Prostate gland (tissue), 2 donors: Measurements from ENCODE around the gene SKOR1. TPM values are rescaled to one million over a fixed set of nuclear protein-coding genes. Genes with fewer than 3 reads are reported as not detected.

ENCODE experiments used
- DNase-seq: peaks from one replicate; pipeline ENCODE4 v3.0.0-alpha.2; 2019; ENCODE audit warnings: low spot score
- H3K27ac ChIP-seq, 2 donors: fragments of 200-600 bp; sonication (generic); 2 replicates each; pipeline ENCODE4 v1.5.1; 2017 to 2019
- H3K27me3 ChIP-seq: fragments of 200-600 bp; sonication (generic); replicated peaks from 2 replicates; pipeline ENCODE4 v1.5.1; 2019; ENCODE audit not compliant: insufficient read depth
- H3K36me3 ChIP-seq, 2 donors: fragments of 200-600 bp; sonication (generic); 1 replicate in 1 of 2; 2 replicates in 1 of 2; pipeline versions ENCODE4 v1.5.1 to v1.8.1; 2017 to 2019
- H3K4me1 ChIP-seq: fragments of 200-600 bp; sonication (generic); replicated peaks from 2 replicates; pipeline ENCODE4 v1.5.1; 2019
- H3K4me3 ChIP-seq, 2 donors: fragments of 200-600 bp; sonication (generic); 2 replicates each; pipeline ENCODE4 v1.5.1; 2017 to 2019
- H3K9me3 ChIP-seq: fragments of 200-600 bp; sonication (generic); 2 replicates; pipeline ENCODE4 v1.5.1; 2017
- POLR2A ChIP-seq: fragments of 450-650 bp; IDR thresholded peaks from one replicate; pipeline ENCODE4 v1.6.1; 2016; ENCODE audit warnings: antibody characterized with exemption, mild to moderate bottlenecking
- POLR2AphosphoS5 ChIP-seq: sonication (generic); formaldehyde crosslinking; IDR thresholded peaks from one replicate; pipeline ENCODE4 v1.6.1; 2017; ENCODE audit warnings: antibody characterized with exemption
- WGBS: methylation state at CpG from one replicate; pipeline ENCODE4 v1.1.5; 2018; 5-methylcytosine and 5-hydroxymethylcytosine counted together
- intact Hi-C: fragments of 100-400 bp; cut with DNase I; formaldehyde crosslinking; loops from one replicate; pipeline ENCODE4 v1.14.2; 2022
- total RNA-seq, 2 donors: library from RNA; depleted of rRNA; stranded (reverse); fragments of >200 nt; gene quantifications; one replicate each; pipeline ENCODE4 v1.1.0, GENCODE V29; 2016
- TF ChIP-seq, protein P1 (sequence below), 4 experiments: fragments of 200-600 bp in 2 of 4; fragments of 450-650 bp in 2 of 4; sonication (generic) in 2 of 4; IDR thresholded peaks; 1 replicate in 3 of 4; 2 replicates in 1 of 4; pipeline ENCODE4 v1.5.1; 2016 to 2019; ENCODE audit warnings: antibody characterized with exemption in 4 of 4, mild to moderate bottlenecking in 2 of 4, moderate library complexity in 2 of 4

Gene SKOR1
- total RNA-seq, 2 donors from 2014 or later, result 0.59 to 1.7 TPM

DNA sequence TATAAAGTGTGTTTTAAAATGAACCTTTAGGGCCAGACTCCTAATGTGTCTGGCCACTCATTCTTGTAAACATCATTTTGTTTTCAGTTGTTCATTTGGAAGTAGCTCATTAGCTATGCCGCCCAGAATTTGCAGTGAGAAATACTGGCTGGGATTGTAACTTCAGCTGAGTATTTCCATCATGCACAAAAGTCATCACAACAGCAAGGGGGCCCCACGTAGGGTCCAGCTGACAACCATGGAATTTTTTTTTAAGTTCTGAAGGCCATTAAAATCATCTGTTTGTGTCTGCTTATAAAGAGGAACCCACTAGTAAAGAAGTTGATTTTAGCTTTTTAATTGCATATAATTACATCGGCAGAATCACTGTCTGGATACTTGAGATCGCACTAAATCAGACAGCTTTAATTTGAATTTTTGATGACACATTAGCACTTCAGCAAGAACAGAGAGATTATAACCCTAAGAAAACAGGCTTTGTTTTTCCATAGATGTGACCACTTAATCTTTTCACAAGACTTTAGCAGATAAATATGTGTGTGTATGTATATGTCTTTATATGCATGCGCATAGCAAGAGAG lies 46.3 kb upstream of the SKOR1 start:
- no peak for DNase-seq
- Histone ChIP-seq H3K9me3 (no peaks in the 10 kb centered on the region), H3K4me1 (no peaks in the 10 kb centered on the region), H3K36me3 (no peaks in the 10 kb centered on the region), H3K27me3 (no peaks in the 10 kb centered on the region), H3K4me3 (no peak overlapping the region), H3K27ac (no peak overlapping the region)
- TF ChIP-seq POLR2A (no peak), POLR2AphosphoS5 (no peak)
- TF ChIP-seq, protein P1, sequence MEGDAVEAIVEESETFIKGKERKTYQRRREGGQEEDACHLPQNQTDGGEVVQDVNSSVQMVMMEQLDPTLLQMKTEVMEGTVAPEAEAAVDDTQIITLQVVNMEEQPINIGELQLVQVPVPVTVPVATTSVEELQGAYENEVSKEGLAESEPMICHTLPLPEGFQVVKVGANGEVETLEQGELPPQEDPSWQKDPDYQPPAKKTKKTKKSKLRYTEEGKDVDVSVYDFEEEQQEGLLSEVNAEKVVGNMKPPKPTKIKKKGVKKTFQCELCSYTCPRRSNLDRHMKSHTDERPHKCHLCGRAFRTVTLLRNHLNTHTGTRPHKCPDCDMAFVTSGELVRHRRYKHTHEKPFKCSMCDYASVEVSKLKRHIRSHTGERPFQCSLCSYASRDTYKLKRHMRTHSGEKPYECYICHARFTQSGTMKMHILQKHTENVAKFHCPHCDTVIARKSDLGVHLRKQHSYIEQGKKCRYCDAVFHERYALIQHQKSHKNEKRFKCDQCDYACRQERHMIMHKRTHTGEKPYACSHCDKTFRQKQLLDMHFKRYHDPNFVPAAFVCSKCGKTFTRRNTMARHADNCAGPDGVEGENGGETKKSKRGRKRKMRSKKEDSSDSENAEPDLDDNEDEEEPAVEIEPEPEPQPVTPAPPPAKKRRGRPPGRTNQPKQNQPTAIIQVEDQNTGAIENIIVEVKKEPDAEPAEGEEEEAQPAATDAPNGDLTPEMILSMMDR (IDR thresholded peaks at IDR 0.05), result no peak
- intact Hi-C loops, result no loop called here
- WGBS, result 82% methylated on average over 5 of the region's 5 CpGs

DNA sequence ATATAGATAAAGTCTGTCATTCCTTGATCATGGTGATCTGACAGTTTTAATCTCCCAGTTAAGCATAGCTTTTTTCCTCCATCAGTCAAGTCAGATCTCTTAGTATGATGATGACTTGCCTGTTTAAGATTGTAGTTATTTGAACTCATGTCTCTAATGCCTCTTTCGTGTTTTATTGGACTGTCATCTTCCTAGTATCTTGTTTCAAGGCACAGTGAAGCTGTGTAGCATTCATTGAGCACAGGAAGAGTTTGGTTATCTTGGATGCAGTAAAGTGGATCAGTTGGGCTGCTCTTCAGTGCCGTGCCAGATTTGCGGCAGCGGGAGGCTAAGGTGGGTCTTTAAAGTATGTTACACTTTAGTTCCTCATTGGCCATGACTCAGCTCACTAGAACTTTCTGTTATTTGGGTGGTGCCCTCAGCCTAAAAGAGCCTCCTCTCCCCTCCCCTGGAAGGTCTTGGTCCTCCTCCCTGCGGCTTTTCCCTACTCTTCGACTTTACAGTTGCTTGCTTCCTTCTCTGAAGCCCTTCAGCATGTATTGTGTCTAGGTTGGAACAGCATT lies 45.7 kb upstream of the SKOR1 start:
- WGBS, result 80% methylated on average over 6 of the region's 6 CpGs
- intact Hi-C loops, result no loop called here
- no peaks in the 10 kb centered on the region for H3K36me3 ChIP-seq
- H3K4me3 ChIP-seq, result no peak overlapping the region
- DNase-seq, result no peak
- no peak for TF ChIP-seq POLR2AphosphoS5
- TF ChIP-seq POLR2A, result no peak
- TF ChIP-seq, protein P1 (IDR thresholded peaks at IDR 0.05), result no peak
- H3K9me3 ChIP-seq, result no peaks in the 10 kb centered on the region
- no peaks in the 10 kb centered on the region for H3K27me3 ChIP-seq
- no peak overlapping the region for H3K27ac ChIP-seq
- H3K4me1 ChIP-seq, result no peaks in the 10 kb centered on the region

DNA sequence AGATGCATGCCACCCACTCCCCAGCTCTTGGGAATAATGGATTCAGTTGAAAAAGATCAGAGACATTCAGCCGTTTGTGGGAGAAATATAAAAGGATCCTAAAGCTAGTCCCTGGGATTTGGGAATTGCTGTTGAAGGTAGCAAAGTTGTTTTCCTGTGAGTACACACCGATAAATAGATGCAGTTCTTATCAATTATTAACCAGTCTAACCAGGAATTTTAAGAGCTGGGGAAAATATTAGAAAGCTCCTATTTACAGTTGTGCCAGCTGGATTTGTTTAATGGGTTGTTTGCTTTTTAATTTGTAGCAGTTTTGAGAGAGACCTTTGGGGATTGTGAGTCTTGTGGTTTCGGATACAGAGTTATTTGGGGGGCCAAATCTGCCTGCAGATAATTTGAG lies 44.2 kb upstream of the SKOR1 start:
- Histone ChIP-seq H3K27me3 (no peaks in the 10 kb centered on the region), H3K27ac (no peak overlapping the region), H3K9me3 (no peaks in the 10 kb centered on the region), H3K4me3 (no peak overlapping the region), H3K36me3 (no peaks in the 10 kb centered on the region), H3K4me1 (no peaks in the 10 kb centered on the region)
- no peak for DNase-seq
- WGBS, result 83% methylated on average over 3 of the region's 3 CpGs
- intact Hi-C loops, result no loop called here
- TF ChIP-seq, protein P1 (IDR thresholded peaks at IDR 0.05), result no peak
- TF ChIP-seq POLR2AphosphoS5 (no peak), POLR2A (no peak)

DNA sequence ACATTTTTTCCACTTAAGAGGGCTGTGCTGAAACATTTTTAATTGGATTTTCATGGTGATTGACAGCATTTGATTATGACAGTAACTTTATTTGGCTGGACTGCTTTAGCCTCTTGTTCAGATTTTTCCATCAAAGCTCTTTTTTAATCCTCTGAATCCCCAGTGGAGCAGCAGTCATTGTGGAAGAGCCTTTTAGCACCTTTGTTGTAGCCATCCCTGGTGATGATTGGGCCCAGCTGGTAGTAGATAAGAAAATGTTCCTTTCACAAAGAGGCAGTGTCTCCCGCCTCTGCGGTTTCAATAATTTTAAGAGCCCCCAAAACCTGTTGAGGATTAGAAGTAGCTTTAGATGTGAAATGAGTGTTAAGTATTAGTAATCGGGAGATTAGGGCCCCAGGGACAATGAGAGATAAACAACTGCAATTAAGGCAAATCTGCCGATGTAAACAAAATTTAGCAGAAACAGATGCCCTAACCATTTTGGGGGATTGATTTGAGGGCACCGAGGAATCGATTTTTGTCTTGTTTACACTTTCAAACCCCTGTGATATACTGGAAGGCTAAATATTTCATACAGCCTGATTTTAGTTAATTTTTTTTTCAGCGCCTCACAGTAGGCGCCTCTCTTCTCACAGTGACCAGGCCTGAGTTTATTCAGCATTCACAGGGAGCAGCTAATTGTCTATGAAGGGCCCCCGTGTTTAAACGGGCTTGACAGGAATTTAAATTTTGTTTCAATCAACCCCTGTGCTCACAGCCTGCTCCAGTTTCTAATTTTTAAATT lies 43.2 kb upstream of the SKOR1 start:
- DNase-seq, result no peak
- no peak overlapping the region for H3K4me3 ChIP-seq
- WGBS, result 86% methylated on average over 10 of the region's 10 CpGs
- no peaks in the 10 kb centered on the region for H3K27me3 ChIP-seq
- no peak overlapping the region for H3K27ac ChIP-seq
- no peaks in the 10 kb centered on the region for H3K36me3 ChIP-seq
- H3K4me1 ChIP-seq, result no peaks in the 10 kb centered on the region
- TF ChIP-seq POLR2AphosphoS5 (no peak), POLR2A (no peak)
- TF ChIP-seq, protein P1 (IDR thresholded peaks at IDR 0.05), result no peak
- intact Hi-C loops, result no loop called here
- no peaks in the 10 kb centered on the region for H3K9me3 ChIP-seq

DNA sequence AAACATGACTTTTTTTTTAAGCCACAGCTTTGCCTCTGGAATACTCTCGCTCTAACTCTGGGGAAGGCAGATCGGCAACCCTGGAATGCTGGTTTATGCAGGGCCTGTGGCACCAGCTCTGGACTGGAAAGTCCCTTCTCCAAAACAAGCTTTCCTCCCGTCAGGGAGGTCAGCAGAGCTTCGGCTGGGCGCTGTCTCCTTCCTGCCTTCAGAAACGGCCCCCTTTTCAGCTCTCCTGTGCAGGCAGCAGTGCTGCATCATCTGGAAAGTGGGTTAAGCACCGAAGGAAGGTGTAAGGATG lies 42.7 kb upstream of the SKOR1 start:
- H3K4me1 ChIP-seq, result no peaks in the 10 kb centered on the region
- H3K9me3 ChIP-seq, result no peaks in the 10 kb centered on the region
- 74% methylated on average over 7 of the region's 7 CpGs for WGBS
- H3K36me3 ChIP-seq, result no peaks in the 10 kb centered on the region
- intact Hi-C loops, result no loop called here
- no peak overlapping the region for H3K4me3 ChIP-seq
- no peaks in the 10 kb centered on the region for H3K27me3 ChIP-seq
- TF ChIP-seq, protein P1 (IDR thresholded peaks at IDR 0.05), result no peak
- TF ChIP-seq POLR2AphosphoS5 (no peak), POLR2A (no peak)
- no peak for DNase-seq
- H3K27ac ChIP-seq, result no peak overlapping the region
